ENCODE measurements around the gene METRN.

Gene METRN

GRCh38 chr16:720447-720989, 5.6 kb downstream of the METRN start (continued):
- TF ChIP-seq ZXDB (tag by site-specific recombination; IDR thresholded peaks at IDR 0.05) (peak; percentile 64; the same call in 1 of the 2 replicates), ZEB2 (tag by site-specific recombination; IDR thresholded peaks at IDR 0.05) (peak; percentile 83), ZNF239 (tag by site-specific recombination; IDR thresholded peaks at IDR 0.05) (0 out of 2 replicates have a peak, but pooled peaks have one; percentile 21), ZNF571 (tag by site-specific recombination; IDR thresholded peaks at IDR 0.05) (no peak), KLF10 (tag by site-specific recombination; IDR thresholded peaks at IDR 0.05) (no peak), ZNF529 (tag by site-specific recombination; IDR thresholded peaks at IDR 0.05; ENCODE audit: insufficient replicate concordance) (no peak), ZNF449 (tag by site-specific recombination; IDR thresholded peaks at IDR 0.05) (no peak), ZNF843 (tag by site-specific recombination; IDR thresholded peaks at IDR 0.05) (peak; percentile 47; the same call in 1 of the 2 replicates), ZNF768 (tag by site-specific recombination; IDR thresholded peaks at IDR 0.05) (no peak), ZFP37 (tag by site-specific recombination; IDR thresholded peaks at IDR 0.05) (peak; percentile 70; the same call in 1 of the 2 replicates), ZNF658 (tag by site-specific recombination; IDR thresholded peaks at IDR 0.05) (no peak), BCL11A (tag by site-specific recombination; IDR thresholded peaks at IDR 0.05; ENCODE audit: low read depth) (peak; percentile 48; the same call in 1 of the 2 replicates), ZNF157 (tag by site-specific recombination; IDR thresholded peaks at IDR 0.05) (no peak), PRDM6 (tag by site-specific recombination; IDR thresholded peaks at IDR 0.05) (no peak), ZNF114 (tag by site-specific recombination; IDR thresholded peaks at IDR 0.05) (no peak), ZNF701 (tag by site-specific recombination; IDR thresholded peaks at IDR 0.05) (no peak), ZNF394 (tag by site-specific recombination; IDR thresholded peaks at IDR 0.05; ENCODE audit: borderline replicate concordance) (0 out of 2 replicates have a peak, but pooled peaks have one; percentile 16), ZNF48 (tag by site-specific recombination; IDR thresholded peaks at IDR 0.05) (no peak), SP3 (tag by site-specific recombination; IDR thresholded peaks at IDR 0.05) (peak; percentile 81), FEZF1 (tag by site-specific recombination; IDR thresholded peaks at IDR 0.05) (no peak), KLF17 (tag by site-specific recombination; IDR thresholded peaks at IDR 0.05) (0 out of 2 replicates have a peak, but pooled peaks have one; percentile 27), ZNF23 (tag by site-specific recombination; IDR thresholded peaks at IDR 0.05; ENCODE audit: borderline replicate concordance) (no peak), ZNF580 (tag by site-specific recombination; IDR thresholded peaks at IDR 0.05) (no peak), ZNF830 (tag by site-specific recombination; IDR thresholded peaks at IDR 0.05; ENCODE audit: low read depth) (no peak), ZNF169 (tag by site-specific recombination; IDR thresholded peaks at IDR 0.05) (no peak), ZFHX2 (tag by site-specific recombination; conservative IDR thresholded peaks at IDR 0.05) (peak; percentile 97), ZNF214 (tag by site-specific recombination; IDR thresholded peaks at IDR 0.05; ENCODE audit: borderline replicate concordance) (no peak)
- TF ChIP-seq, protein P1, sequence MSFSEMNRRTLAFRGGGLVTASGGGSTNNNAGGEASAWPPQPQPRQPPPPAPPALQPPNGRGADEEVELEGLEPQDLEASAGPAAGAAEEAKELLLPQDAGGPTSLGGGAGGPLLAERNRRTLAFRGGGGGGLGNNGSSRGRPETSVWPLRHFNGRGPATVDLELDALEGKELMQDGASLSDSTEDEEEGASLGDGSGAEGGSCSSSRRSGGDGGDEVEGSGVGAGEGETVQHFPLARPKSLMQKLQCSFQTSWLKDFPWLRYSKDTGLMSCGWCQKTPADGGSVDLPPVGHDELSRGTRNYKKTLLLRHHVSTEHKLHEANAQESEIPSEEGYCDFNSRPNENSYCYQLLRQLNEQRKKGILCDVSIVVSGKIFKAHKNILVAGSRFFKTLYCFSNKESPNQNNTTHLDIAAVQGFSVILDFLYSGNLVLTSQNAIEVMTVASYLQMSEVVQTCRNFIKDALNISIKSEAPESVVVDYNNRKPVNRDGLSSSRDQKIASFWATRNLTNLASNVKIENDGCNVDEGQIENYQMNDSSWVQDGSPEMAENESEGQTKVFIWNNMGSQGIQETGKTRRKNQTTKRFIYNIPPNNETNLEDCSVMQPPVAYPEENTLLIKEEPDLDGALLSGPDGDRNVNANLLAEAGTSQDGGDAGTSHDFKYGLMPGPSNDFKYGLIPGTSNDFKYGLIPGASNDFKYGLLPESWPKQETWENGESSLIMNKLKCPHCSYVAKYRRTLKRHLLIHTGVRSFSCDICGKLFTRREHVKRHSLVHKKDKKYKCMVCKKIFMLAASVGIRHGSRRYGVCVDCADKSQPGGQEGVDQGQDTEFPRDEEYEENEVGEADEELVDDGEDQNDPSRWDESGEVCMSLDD (tag by site-specific recombination; IDR thresholded peaks at IDR 0.05), result peak; percentile 74
- TF ChIP-seq, protein P2, sequence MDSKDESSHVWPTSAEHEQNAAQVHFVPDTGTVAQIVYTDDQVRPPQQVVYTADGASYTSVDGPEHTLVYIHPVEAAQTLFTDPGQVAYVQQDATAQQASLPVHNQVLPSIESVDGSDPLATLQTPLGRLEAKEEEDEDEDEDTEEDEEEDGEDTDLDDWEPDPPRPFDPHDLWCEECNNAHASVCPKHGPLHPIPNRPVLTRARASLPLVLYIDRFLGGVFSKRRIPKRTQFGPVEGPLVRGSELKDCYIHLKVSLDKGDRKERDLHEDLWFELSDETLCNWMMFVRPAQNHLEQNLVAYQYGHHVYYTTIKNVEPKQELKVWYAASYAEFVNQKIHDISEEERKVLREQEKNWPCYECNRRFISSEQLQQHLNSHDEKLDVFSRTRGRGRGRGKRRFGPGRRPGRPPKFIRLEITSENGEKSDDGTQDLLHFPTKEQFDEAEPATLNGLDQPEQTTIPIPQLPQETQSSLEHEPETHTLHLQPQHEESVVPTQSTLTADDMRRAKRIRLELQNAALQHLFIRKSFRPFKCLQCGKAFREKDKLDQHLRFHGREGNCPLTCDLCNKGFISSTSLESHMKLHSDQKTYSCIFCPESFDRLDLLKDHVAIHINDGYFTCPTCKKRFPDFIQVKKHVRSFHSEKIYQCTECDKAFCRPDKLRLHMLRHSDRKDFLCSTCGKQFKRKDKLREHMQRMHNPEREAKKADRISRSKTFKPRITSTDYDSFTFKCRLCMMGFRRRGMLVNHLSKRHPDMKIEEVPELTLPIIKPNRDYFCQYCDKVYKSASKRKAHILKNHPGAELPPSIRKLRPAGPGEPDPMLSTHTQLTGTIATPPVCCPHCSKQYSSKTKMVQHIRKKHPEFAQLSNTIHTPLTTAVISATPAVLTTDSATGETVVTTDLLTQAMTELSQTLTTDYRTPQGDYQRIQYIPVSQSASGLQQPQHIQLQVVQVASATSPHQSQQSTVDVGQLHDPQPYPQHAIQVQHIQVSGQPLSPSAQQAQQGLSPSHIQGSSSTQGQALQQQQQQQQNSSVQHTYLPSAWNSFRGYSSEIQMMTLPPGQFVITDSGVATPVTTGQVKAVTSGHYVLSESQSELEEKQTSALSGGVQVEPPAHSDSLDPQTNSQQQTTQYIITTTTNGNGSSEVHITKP (tag by site-specific recombination; IDR thresholded peaks at IDR 0.05), result no peak

Data from HEK293 (cell line).